Prostate gland (tissue), 2 donors: ENCODE data around the gene ZER1. TPM values are rescaled to one million over a fixed set of nuclear protein-coding genes. Genes with fewer than 3 reads are reported as not detected.
A peak's percentile ranks its signal among the peaks of the same experiment; 100 is the strongest.
"Not testable (repeated sequence)": the region's sequence is repeated elsewhere in the genome, so short reads cannot be mapped to it uniquely, and the experiment has no call there.

Experiments
- DNase-seq: peaks from one replicate; pipeline ENCODE4 v3.0.0-alpha.2; 2019; ENCODE audit warnings: low spot score
- H3K27ac ChIP-seq, 2 donors: fragments of 200-600 bp; sonication (generic); 2 replicates each; pipeline ENCODE4 v1.5.1; 2017 to 2019
- H3K27me3 ChIP-seq: fragments of 200-600 bp; sonication (generic); replicated peaks from 2 replicates; pipeline ENCODE4 v1.5.1; 2019; ENCODE audit not compliant: insufficient read depth
- H3K36me3 ChIP-seq, 2 donors: fragments of 200-600 bp; sonication (generic); 1 replicate in 1 of 2; 2 replicates in 1 of 2; pipeline versions ENCODE4 v1.5.1 to v1.8.1; 2017 to 2019
- H3K4me1 ChIP-seq: fragments of 200-600 bp; sonication (generic); replicated peaks from 2 replicates; pipeline ENCODE4 v1.5.1; 2019
- H3K4me3 ChIP-seq, 2 donors: fragments of 200-600 bp; sonication (generic); 2 replicates each; pipeline ENCODE4 v1.5.1; 2017 to 2019
- H3K9me3 ChIP-seq: fragments of 200-600 bp; sonication (generic); 2 replicates; pipeline ENCODE4 v1.5.1; 2017
- POLR2A ChIP-seq: fragments of 450-650 bp; IDR thresholded peaks from one replicate; pipeline ENCODE4 v1.6.1; 2016; ENCODE audit warnings: antibody characterized with exemption, mild to moderate bottlenecking
- POLR2AphosphoS5 ChIP-seq: sonication (generic); formaldehyde crosslinking; IDR thresholded peaks from one replicate; pipeline ENCODE4 v1.6.1; 2017; ENCODE audit warnings: antibody characterized with exemption
- WGBS: methylation state at CpG from one replicate; pipeline ENCODE4 v1.1.5; 2018; 5-methylcytosine and 5-hydroxymethylcytosine counted together
- intact Hi-C: fragments of 100-400 bp; cut with DNase I; formaldehyde crosslinking; loops from one replicate; pipeline ENCODE4 v1.14.2; 2022
- total RNA-seq, 2 donors: library from RNA; depleted of rRNA; stranded (reverse); fragments of >200 nt; gene quantifications; one replicate each; pipeline ENCODE4 v1.1.0, GENCODE V29; 2016
- TF ChIP-seq, protein P1 (sequence below), 4 experiments: fragments of 200-600 bp in 2 of 4; fragments of 450-650 bp in 2 of 4; sonication (generic) in 2 of 4; IDR thresholded peaks; 1 replicate in 3 of 4; 2 replicates in 1 of 4; pipeline ENCODE4 v1.5.1; 2016 to 2019; ENCODE audit warnings: antibody characterized with exemption in 4 of 4, mild to moderate bottlenecking in 2 of 4, moderate library complexity in 2 of 4

ZER1 gene
- total RNA-seq, 2 donors from 2014 or later: 86.6 to 122 TPM

DNA sequence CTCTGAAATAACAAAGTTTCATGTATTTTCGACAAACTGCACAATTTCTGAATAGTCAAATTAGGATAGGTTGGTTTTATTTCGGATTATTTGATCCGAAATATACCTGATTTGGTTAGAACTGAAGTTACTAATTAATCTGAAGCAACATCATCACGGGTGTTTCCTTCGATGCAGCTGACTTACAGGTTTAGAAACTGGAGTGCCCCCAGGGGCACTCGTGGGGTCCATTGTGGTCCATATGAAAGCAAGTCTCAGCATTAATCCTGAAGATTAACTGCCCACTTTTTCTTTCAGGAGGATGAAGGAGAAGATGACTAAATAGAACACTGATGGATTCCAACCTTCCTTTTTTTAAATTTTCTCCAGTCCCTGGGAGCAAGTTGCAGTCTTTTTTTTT, 77.4 kb downstream of the ZER1 start:
- no peaks in the 10 kb centered on the region for H3K9me3 ChIP-seq
- no peak overlapping the region for H3K27ac ChIP-seq
- intact Hi-C loops: no loop called here
- no peak for DNase-seq
- TF ChIP-seq POLR2A (no peak), POLR2AphosphoS5 (no peak)
- TF ChIP-seq, protein P1, sequence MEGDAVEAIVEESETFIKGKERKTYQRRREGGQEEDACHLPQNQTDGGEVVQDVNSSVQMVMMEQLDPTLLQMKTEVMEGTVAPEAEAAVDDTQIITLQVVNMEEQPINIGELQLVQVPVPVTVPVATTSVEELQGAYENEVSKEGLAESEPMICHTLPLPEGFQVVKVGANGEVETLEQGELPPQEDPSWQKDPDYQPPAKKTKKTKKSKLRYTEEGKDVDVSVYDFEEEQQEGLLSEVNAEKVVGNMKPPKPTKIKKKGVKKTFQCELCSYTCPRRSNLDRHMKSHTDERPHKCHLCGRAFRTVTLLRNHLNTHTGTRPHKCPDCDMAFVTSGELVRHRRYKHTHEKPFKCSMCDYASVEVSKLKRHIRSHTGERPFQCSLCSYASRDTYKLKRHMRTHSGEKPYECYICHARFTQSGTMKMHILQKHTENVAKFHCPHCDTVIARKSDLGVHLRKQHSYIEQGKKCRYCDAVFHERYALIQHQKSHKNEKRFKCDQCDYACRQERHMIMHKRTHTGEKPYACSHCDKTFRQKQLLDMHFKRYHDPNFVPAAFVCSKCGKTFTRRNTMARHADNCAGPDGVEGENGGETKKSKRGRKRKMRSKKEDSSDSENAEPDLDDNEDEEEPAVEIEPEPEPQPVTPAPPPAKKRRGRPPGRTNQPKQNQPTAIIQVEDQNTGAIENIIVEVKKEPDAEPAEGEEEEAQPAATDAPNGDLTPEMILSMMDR (IDR thresholded peaks at IDR 0.05): no peak
- no peak overlapping the region for H3K4me3 ChIP-seq
- peaks cover 0 to 4% of the 10 kb centered on the region in 2 donors for H3K36me3 ChIP-seq
- no peaks in the 10 kb centered on the region for H3K4me1 ChIP-seq
- H3K27me3 ChIP-seq: no peaks in the 10 kb centered on the region
- WGBS: 74% methylated on average over 6 of the region's 6 CpGs

DNA sequence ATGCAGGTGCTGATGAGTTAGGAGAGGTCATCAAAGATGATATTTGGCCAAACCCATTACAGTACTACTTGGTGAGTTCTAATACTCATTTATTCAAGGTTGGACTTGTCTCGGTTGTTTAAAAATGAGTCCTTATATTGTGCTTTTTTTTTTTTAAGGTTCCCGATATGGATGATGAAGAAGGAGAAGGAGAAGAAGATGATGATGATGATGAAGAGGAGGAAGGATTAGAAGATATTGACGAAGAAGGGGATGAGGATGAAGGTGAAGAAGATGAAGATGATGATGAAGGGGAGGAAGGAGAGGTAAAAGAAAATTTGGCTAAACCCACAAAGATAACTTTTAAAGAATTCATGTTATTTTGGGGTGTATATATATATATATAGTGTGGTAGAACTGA, 78.0 kb downstream of the ZER1 start:
- not testable (repeated sequence) for H3K4me3 ChIP-seq

DNA sequence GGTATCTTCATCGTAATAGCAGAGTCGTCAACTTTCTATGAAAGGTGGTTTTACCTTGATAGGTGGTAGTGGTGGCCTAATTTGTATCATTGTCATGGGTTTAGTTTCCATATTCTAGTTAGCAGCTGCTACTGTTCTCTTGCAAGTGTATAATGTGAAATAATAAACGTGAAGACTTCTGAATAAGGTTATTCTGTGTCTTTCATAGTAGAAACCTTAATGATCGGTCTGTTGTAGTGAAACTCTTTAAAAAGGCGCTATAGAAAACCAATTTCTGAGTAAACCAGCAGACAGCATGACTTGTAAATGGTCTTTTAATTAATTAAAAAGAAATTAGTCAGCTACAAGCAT, 81.1 kb downstream of the ZER1 start:
- TF ChIP-seq, protein P1 (IDR thresholded peaks at IDR 0.05): no peak
- TF ChIP-seq POLR2A: no peak
- TF ChIP-seq POLR2AphosphoS5: no peak
- Histone ChIP-seq H3K27me3 (no peaks in the 10 kb centered on the region), H3K27ac (peak overlapping the region; percentile 66 to 76), H3K4me3 (peak overlapping the region; percentile 90 to 100), H3K4me1 (peaks cover under 1% of the 10 kb centered on the region), H3K36me3 (peaks cover 0 to 4% of the 10 kb centered on the region in 2 donors), H3K9me3 (no peaks in the 10 kb centered on the region)
- DNase-seq: no peak
- 7% methylated on average over 5 of the region's 5 CpGs for WGBS
- intact Hi-C loops: no loop called here

More for the DNA sequence above, 78.0 kb downstream of the ZER1 start:
- WGBS: 86% methylated on average over 3 of the region's 3 CpGs
- H3K27me3 ChIP-seq, DNase-seq, H3K27ac ChIP-seq, H3K9me3 ChIP-seq, intact Hi-C loops, H3K36me3 ChIP-seq, H3K4me1 ChIP-seq: not testable (repeated sequence)

DNA sequence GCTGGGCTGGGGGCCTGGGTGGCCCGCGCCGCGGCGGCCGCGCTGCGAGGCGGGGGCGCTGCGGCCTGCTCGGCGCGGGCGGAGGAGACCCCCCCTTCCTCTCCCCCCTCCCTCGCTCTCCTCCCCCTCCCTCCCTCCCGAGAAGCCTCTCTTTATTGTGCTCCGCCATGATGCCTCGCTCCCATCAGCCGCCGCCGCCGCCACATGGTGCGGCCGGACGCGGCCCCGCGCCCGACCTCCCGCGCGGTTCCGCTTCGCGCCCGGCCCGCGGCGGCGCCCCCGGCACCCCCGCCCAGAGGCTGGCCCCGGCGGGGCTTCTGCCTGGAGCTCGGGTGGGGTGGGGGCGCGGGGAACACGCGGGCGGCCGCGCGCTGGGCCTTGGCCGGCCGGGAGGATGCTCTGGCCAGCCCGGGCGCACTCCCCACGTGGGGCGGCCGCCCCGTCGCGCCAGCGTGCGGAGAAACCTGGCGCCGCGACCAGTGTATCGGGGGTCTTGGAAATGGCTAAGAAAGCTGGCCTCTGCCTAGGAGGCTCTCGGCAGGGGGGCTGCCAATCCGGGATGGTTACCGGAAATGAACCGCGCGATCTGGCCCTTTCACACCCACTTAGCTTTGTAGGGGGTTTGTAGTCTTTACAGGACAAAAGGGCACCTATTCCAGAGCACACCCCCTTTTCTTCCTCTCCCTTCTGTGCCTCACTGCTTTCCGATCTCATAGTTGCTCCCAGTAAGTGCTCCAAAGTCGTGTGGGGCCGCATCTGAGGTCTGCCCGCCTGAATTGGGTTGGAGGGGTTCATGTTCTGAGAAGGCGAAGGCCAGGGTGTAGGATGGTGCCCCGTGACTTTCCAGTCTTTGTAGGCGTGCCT, 81.7 kb downstream of the ZER1 start:
- Histone ChIP-seq H3K4me3 (peak overlapping the region; percentile 90 to 100), H3K4me1 (peaks cover 6% of the 10 kb centered on the region), H3K9me3 (no peaks in the 10 kb centered on the region), H3K27ac (peak overlapping the region; percentile 66 to 76), H3K36me3 (peaks cover 0 to 4% of the 10 kb centered on the region in 2 donors), H3K27me3 (no peaks in the 10 kb centered on the region)
- peak; percentile 38 for DNase-seq
- under 1% methylated on average over 38 of the region's 83 CpGs for WGBS
- TF ChIP-seq POLR2AphosphoS5: no peak
- peak; percentile 11 for TF ChIP-seq POLR2A
- TF ChIP-seq, protein P1 (IDR thresholded peaks at IDR 0.05): no peak
- intact Hi-C loops: loop anchor here (2.0 kb wide), 1 partner anchor 33 kb away; the partner anchor contains the start of gene DYNC2I2

DNA sequence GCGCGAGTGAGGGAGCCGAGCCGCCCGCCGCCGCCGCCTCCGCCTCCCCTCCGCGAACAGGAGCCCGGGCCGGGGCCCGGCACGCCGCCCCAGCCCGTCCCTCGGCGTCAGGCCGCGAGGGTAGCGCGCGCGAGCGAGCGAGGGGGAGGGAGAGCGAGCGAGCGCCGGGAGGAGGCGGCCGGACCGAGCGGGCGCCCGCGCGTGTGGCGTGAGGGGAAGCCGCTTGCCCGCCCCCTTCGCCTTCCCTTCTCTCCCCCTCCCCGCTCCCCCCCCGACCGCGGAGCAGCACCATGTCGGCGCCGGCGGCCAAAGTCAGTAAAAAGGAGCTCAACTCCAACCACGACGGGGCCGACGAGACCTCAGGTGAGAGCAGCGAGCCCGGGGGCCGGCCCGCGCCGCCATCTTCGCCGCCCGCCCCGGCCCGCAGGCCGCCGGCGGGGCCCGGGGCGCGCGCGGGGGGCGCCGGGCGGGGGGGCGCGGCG, 82.4 kb downstream of the ZER1 start:
- peak; percentile 37 for DNase-seq
- no peaks in the 10 kb centered on the region for H3K9me3 ChIP-seq
- peaks cover 0 to 4% of the 10 kb centered on the region in 2 donors for H3K36me3 ChIP-seq
- TF ChIP-seq POLR2AphosphoS5 (no peak), POLR2A (no peak)
- TF ChIP-seq, protein P1 (IDR thresholded peaks at IDR 0.05): no peak
- peak overlapping the region; percentile 93 to 98 for H3K27ac ChIP-seq
- no peaks in the 10 kb centered on the region for H3K27me3 ChIP-seq
- WGBS: 0% methylated on average over 39 of the region's 80 CpGs
- H3K4me1 ChIP-seq: peaks cover 9% of the 10 kb centered on the region
- peak overlapping the region; percentile 90 to 100 for H3K4me3 ChIP-seq
- intact Hi-C loops: loop anchor here (2.0 kb wide), 1 partner anchor 33 kb away; the partner anchor contains the start of gene DYNC2I2
